Adipose tissue (tissue), 3 donors: ENCODE data around the gene FLYWCH2. TPM values are rescaled to one million over a fixed set of nuclear protein-coding genes. Genes with fewer than 3 reads are reported as not detected.

Experiments
- polyA plus RNA-seq, 3 donors: library from polyadenylated mRNA; stranded (reverse); fragments of 200-250 nt; gene quantifications; one replicate each; pipeline ENCODE4 v1.2.3, GENCODE V29; 2013
- donor health status: healthy with polysubstance abuse.
- donor health status: Bipolar disorder and iron deficiency.
- donor health status: healthy.

FLYWCH2 gene
- polyA plus RNA-seq, 3 donors, result 15.8 to 43.1 (median 32.4) TPM

Other genes starting within 250 kb of the FLYWCH2 start
- gene KCTD5, start 200.7 kb upstream of the FLYWCH2 start, polyA plus RNA-seq, result 10 to 100 TPM in 2 of 3 donors, 1 to 10 TPM in 1; 6.5 to 17.1 (median 12.2) TPM
- 1 to 10 TPM in 2 of 3 donors, under 1 TPM in 1; 0.68 to 1.7 (median 1.3) TPM for gene PRSS27, start 163.0 kb upstream of the FLYWCH2 start, polyA plus RNA-seq
- 100 to 1,000 TPM; 342 to 782 (median 459) TPM for gene SRRM2, start 130.6 kb upstream of the FLYWCH2 start, polyA plus RNA-seq
- gene ELOB, start 105.9 kb upstream of the FLYWCH2 start, polyA plus RNA-seq, result 100 to 1,000 TPM; 158 to 472 (median 364) TPM
- not detected for gene PRSS33, start 95.7 kb upstream of the FLYWCH2 start, polyA plus RNA-seq
- gene PRSS41, start 84.7 kb upstream of the FLYWCH2 start, polyA plus RNA-seq, result not detected
- under 1 TPM in 2 of 3 donors, not detected in 1; 0.39 to 0.77 TPM for gene PRSS21, start 66.0 kb upstream of the FLYWCH2 start, polyA plus RNA-seq
- 1 to 10 TPM in 1 of 3 donors, under 1 TPM in 1, not detected in 1; 0.18 to 2.4 TPM for gene ZG16B, start 52.9 kb upstream of the FLYWCH2 start, polyA plus RNA-seq
- 1 to 10 TPM in 2 of 3 donors, not detected in 1; 1.2 to 7.9 TPM for gene PRSS22, start 25.0 kb upstream of the FLYWCH2 start, polyA plus RNA-seq
- 10 to 100 TPM in 2 of 3 donors, 1 to 10 TPM in 1; 8.8 to 23.7 (median 20.9) TPM for gene FLYWCH1, start 28.7 kb downstream of the FLYWCH2 start, polyA plus RNA-seq
- under 1 TPM in 2 of 3 donors, not detected in 1; 0.07 to 0.22 TPM for gene KREMEN2, start 81.1 kb downstream of the FLYWCH2 start, polyA plus RNA-seq
- 1 to 10 TPM; 2.9 to 7.7 (median 4.7) TPM for gene PAQR4, start 86.1 kb downstream of the FLYWCH2 start, polyA plus RNA-seq
- 1 to 10 TPM in 2 of 3 donors, under 1 TPM in 1; 0.90 to 2.2 (median 1.5) TPM for gene PKMYT1, start 97.2 kb downstream of the FLYWCH2 start, polyA plus RNA-seq
- 1 to 10 TPM in 1 of 3 donors, under 1 TPM in 1, not detected in 1; 0.30 to 2.8 TPM for gene CLDN9, start 129.7 kb downstream of the FLYWCH2 start, polyA plus RNA-seq
- gene CLDN6, start 135.0 kb downstream of the FLYWCH2 start, polyA plus RNA-seq, result under 1 TPM in 1 of 3 donors, not detected in 2; 0.86 TPM
- gene TNFRSF12A, start 137.2 kb downstream of the FLYWCH2 start, polyA plus RNA-seq, result 100 to 1,000 TPM in 1 of 3 donors, 10 to 100 TPM in 2; 23.7 to 149 (median 50.2) TPM
- 100 to 1,000 TPM in 1 of 3 donors, 10 to 100 TPM in 2; 28.0 to 107 (median 55.0) TPM for gene HCFC1R1, start 140.7 kb downstream of the FLYWCH2 start, polyA plus RNA-seq
- 10 to 100 TPM; 11.3 to 25.2 (median 24.8) TPM for gene THOC6, start 140.8 kb downstream of the FLYWCH2 start, polyA plus RNA-seq
- gene BICDL2, start 153.7 kb downstream of the FLYWCH2 start, polyA plus RNA-seq, result 10 to 100 TPM in 1 of 3 donors, 1 to 10 TPM in 1, under 1 TPM in 1; 0.45 to 77.9 (median 2.8) TPM
- gene MMP25, start 163.3 kb downstream of the FLYWCH2 start, polyA plus RNA-seq, result 10 to 100 TPM in 2 of 3 donors, under 1 TPM in 1; 0.84 to 57.3 (median 11.4) TPM
- 100 to 1,000 TPM in 1 of 3 donors, 10 to 100 TPM in 2; 77.7 to 209 (median 87.0) TPM for gene IL32, start 182.4 kb downstream of the FLYWCH2 start, polyA plus RNA-seq
- not detected for gene ZSCAN10, start 216.1 kb downstream of the FLYWCH2 start, polyA plus RNA-seq
- 10 to 100 TPM in 2 of 3 donors, 1 to 10 TPM in 1; 8.7 to 16.0 (median 13.2) TPM for gene ZNF205, start 229.4 kb downstream of the FLYWCH2 start, polyA plus RNA-seq